Activated CD8-positive, alpha-beta T cell treated with anti-CD3 and anti-CD28 coated beads for 36 hours (primary cell): ENCODE data around the gene RTN4RL1. TPM values are rescaled to one million over a fixed set of nuclear protein-coding genes. Genes with fewer than 3 reads are reported as not detected.

Experiments
- ATAC-seq: fragments of 200-7000 bp; cut with Tn5 transposase; one replicate; pipeline ENCODE4 v1.10.0; 2021; ENCODE audit warnings: mild to moderate bottlenecking, moderate library complexity
- CTCF ChIA-PET: fragments of 350-600 bp; sonication (Branson Sonifier 250); formaldehyde crosslinking; loops from one replicate; lab custom pipeline; 2021; ENCODE audit warnings: antibody characterized with exemption; lab: Charles Lee
- POLR2A ChIA-PET: fragments of 350-600 bp; sonication (Branson Sonifier 250); formaldehyde crosslinking; loops from one replicate; lab custom pipeline; 2021; ENCODE audit warnings: antibody characterized with exemption; lab: Charles Lee
- DNase-seq: peaks from one replicate; pipeline ENCODE4 v3.0.0-alpha.2; 2020
- H3K27ac Mint-ChIP-seq: one replicate; pipeline ENCODE4 v1.8.0; 2021; ENCODE audit warnings: mild to moderate bottlenecking, mixed read lengths
- H3K27me3 Mint-ChIP-seq: one replicate; pipeline ENCODE4 v1.8.0; 2021; ENCODE audit warnings: mixed read lengths
- H3K36me3 Mint-ChIP-seq: one replicate; pipeline ENCODE4 v1.8.0; 2021; ENCODE audit warnings: low read depth, mixed read lengths
- H3K4me1 Mint-ChIP-seq: one replicate; pipeline ENCODE4 v1.8.0; 2021; ENCODE audit warnings: low read depth, mixed read lengths
- H3K4me3 Mint-ChIP-seq: one replicate; pipeline ENCODE4 v1.8.0; 2021; ENCODE audit warnings: mild to moderate bottlenecking, moderate library complexity, mixed read lengths
- H3K9me3 Mint-ChIP-seq: one replicate; pipeline ENCODE4 v1.8.0; 2021; ENCODE audit warnings: mixed read lengths
- intact Hi-C: fragments of 100-400 bp; cut with micrococcal nuclease; formaldehyde crosslinking; loops from one replicate; pipeline ENCODE4 v1.10.0; 2022
- total RNA-seq, 2 experiments: library from RNA; stranded (reverse); gene quantifications; one replicate each; pipeline ENCODE4 v1.2.3, GENCODE V29; 2021
- TF ChIP-seq, protein P1 (sequence below): fragments of 200-600 bp; IDR thresholded peaks from one replicate; pipeline ENCODE4 v1.8.0; 2022; ENCODE audit warnings: antibody characterized with exemption, mild to moderate bottlenecking

RTN4RL1 gene
- total RNA-seq, 2 experiments from 2014 or later = 0.27 to 0.49 TPM

DNA sequence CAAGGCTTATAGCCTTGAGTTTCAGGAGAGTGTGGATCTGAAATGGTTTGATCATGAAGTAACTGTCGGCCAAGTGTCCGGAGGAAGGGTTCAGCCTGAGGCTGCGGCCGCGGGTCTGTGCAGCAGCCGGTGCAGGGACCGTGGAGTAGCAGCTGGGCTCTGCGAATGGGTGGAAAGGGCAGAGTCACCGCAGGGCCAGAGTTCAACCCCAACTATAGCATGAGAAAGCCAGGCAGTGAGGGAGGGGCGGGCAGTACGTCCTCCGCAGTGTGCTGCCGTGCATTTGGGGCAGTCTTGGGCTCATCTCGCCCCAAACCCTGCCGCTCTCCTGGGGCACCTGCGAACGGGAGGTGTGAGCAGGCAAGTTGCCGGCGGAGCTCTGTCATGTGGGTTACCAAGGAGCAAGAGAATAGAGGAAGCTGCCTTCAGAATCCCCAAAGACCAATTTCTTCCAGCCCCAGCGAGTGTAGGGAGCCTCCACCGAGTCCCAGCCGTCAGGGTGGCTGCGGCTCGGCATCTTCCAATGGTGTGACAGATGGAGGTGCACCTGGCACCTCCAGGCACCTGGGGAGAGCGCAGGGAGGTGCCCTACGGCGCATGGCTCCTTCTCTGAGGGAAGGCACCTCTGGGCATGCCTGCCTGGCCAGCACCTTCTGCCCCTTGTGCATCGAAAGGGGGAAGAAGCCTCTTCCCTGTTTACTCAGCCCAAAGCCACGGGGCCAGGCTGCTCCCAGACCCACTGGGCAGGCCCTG is 108.0 kb downstream of the RTN4RL1 start:
- Mint-ChIP-seq H3K27ac (no peak overlapping the region), H3K4me1 (no peaks in the 10 kb centered on the region), H3K36me3 (no peaks in the 10 kb centered on the region), H3K9me3 (no peaks in the 10 kb centered on the region), H3K27me3 (peaks cover 7% of the 10 kb centered on the region), H3K4me3 (no peak overlapping the region)
- TF ChIP-seq, protein P1, sequence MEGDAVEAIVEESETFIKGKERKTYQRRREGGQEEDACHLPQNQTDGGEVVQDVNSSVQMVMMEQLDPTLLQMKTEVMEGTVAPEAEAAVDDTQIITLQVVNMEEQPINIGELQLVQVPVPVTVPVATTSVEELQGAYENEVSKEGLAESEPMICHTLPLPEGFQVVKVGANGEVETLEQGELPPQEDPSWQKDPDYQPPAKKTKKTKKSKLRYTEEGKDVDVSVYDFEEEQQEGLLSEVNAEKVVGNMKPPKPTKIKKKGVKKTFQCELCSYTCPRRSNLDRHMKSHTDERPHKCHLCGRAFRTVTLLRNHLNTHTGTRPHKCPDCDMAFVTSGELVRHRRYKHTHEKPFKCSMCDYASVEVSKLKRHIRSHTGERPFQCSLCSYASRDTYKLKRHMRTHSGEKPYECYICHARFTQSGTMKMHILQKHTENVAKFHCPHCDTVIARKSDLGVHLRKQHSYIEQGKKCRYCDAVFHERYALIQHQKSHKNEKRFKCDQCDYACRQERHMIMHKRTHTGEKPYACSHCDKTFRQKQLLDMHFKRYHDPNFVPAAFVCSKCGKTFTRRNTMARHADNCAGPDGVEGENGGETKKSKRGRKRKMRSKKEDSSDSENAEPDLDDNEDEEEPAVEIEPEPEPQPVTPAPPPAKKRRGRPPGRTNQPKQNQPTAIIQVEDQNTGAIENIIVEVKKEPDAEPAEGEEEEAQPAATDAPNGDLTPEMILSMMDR = no peak
- ChIA-PET POLR2A (no interaction called here), CTCF (interaction anchor here (1.2 kb wide), 1 partner anchor 12 kb away, joined by 3 read pairs; no protein-coding TSS in a partner anchor)
- ATAC-seq (no peak), DNase-seq (no peak)
- intact Hi-C loops = no loop called here

DNA sequence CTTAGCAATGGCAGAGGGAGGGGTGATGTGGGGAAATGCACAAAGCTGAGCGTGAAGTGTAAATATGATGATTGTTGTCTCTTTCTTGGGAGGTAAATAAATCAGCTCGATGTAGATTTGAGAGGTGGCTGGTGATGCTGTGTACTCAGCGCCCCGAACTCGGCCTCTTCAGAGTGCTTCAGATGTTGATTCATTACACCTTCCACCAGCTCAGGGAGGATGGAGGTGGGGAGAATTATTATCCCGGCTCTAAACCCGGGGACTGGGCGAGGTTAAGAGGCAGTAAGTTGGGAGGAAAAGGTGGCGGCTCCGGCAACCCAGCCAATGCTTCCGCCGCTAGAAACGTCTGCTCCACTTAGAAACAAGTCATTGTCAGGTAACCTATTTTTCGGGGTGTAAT is 108.8 kb downstream of the RTN4RL1 start:
- H3K27ac Mint-ChIP-seq = no peak overlapping the region
- peaks cover 10% of the 10 kb centered on the region for H3K27me3 Mint-ChIP-seq
- ATAC-seq (no peak), DNase-seq (no peak)
- intact Hi-C loops = no loop called here
- ChIA-PET CTCF (interaction anchor here (1.2 kb wide), 1 partner anchor 11 kb away, joined by 3 read pairs; no protein-coding TSS in a partner anchor), POLR2A (no interaction called here)
- TF ChIP-seq, protein P1 = no peak
- no peaks in the 10 kb centered on the region for H3K4me1 Mint-ChIP-seq
- H3K36me3 Mint-ChIP-seq = no peaks in the 10 kb centered on the region
- no peak overlapping the region for H3K4me3 Mint-ChIP-seq
- H3K9me3 Mint-ChIP-seq = no peaks in the 10 kb centered on the region

DNA sequence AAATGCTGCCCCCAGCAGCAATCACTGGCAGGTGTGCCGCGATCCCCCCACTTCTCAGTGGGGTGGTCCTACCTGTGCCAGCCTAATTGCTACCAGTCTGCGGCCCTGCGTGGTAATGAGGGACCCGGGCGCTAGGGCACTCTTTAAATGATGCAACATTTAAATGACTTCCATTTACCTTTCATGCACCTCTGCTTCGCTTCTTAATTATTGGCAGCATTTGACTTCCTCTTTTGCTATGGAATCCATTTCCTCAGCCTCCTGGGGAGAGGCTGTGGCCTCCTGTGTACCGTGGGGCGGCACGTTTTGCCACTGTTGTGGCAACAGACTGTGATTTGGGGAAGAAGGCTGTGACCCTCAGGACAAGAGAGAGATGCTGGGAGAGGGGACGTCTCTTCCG is 109.2 kb downstream of the RTN4RL1 start:
- no peak for ATAC-seq
- Mint-ChIP-seq H3K4me3 (no peak overlapping the region), H3K27ac (no peak overlapping the region), H3K9me3 (no peaks in the 10 kb centered on the region), H3K27me3 (peaks cover 10% of the 10 kb centered on the region), H3K4me1 (no peaks in the 10 kb centered on the region), H3K36me3 (no peaks in the 10 kb centered on the region)
- intact Hi-C loops = no loop called here
- ChIA-PET CTCF (interaction anchor here (0.6 to 1.2 kb wide), 2 partner anchors 11 to 1530 kb away, joined by 3 read pairs; no protein-coding TSS in a partner anchor), POLR2A (no interaction called here)
- TF ChIP-seq, protein P1 = no peak
- no peak for DNase-seq

DNA sequence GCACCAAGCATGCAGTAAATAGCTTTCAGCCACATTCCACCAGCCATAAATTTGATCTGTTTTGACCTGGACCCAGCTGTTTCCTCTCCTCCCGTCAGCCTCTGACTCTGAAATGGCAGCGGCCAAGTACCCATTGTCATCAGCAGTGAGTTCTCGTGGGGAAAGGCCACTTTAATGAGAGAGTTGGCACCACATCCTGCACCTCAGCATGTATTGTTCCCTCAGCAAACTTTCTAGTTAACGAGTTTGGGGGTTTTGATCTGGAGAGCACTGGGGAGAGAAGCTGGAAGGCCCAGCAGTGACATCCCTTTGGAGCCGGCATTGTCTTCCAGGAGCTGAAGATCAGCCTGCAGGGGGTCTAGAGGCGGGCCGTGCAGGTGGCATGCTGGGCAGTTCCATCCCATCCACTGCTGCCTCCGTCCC is 110.5 kb downstream of the RTN4RL1 start:
- no peak overlapping the region for H3K4me3 Mint-ChIP-seq
- DNase-seq (peak; percentile 10), ATAC-seq (no peak)
- intact Hi-C loops = no loop called here
- no peak overlapping the region for H3K27ac Mint-ChIP-seq
- TF ChIP-seq, protein P1 = no peak
- ChIA-PET POLR2A (no interaction called here), CTCF (interaction anchor here (1.0 kb wide), 1 partner anchor 18 kb away, joined by 3 read pairs; no protein-coding TSS in a partner anchor)
- peaks cover 14% of the 10 kb centered on the region for H3K27me3 Mint-ChIP-seq
- H3K36me3 Mint-ChIP-seq = no peaks in the 10 kb centered on the region
- H3K9me3 Mint-ChIP-seq = no peaks in the 10 kb centered on the region
- H3K4me1 Mint-ChIP-seq = no peaks in the 10 kb centered on the region

DNA sequence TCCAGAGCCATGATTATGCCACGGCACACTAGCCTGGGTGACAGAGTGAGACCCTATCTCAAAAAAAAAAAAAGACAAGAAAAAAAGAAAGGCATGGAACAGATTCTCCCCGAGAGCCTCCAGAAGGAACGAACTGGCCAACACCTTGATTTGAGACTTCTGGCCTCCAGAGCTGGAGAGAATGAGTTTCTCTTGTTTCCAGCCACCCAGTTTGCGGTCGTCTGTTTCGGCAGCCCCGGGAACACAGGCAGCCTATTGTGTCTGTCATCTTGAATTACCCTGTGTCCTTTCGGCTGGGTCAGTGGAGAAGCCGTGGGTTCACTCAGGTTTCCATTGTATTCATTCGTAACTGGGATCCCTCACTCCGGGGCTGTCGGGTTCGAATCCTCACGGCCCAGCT is 111.4 kb downstream of the RTN4RL1 start:
- CTCF ChIA-PET = no interaction called here
- DNase-seq (no peak), ATAC-seq (no peak)
- Mint-ChIP-seq H3K9me3 (no peaks in the 10 kb centered on the region), H3K27me3 (peaks cover 21% of the 10 kb centered on the region), H3K36me3 (no peaks in the 10 kb centered on the region), H3K4me3 (no peak overlapping the region), H3K27ac (no peak overlapping the region), H3K4me1 (peaks cover 4% of the 10 kb centered on the region)
- POLR2A ChIA-PET = no interaction called here
- intact Hi-C loops = no loop called here
- TF ChIP-seq, protein P1 = no peak
